H1 (cell line): ENCODE data around the gene ADCK1. TPM values are rescaled to one million over a fixed set of nuclear protein-coding genes. Genes with fewer than 3 reads are reported as not detected.

Experiments
- CTCF ChIP-seq, 3 experiments: IDR thresholded peaks; 1 replicate in 2 of 3; 2 replicates in 1 of 3; pipeline versions ENCODE4 v1.5.1 to v1.6.1; 2011; ENCODE audit warnings: low read length in 3 of 3, mild to moderate bottlenecking in 3 of 3, inconsistent platforms in 2 of 3, low read depth in 1 of 3, moderate library complexity in 1 of 3; ENCODE audit not compliant: insufficient read depth in 1 of 3; ENCODE audit errors: control extremely low read depth in 1 of 3
- polyA plus RNA-seq, 7 experiments: library from polyadenylated mRNA; depleted of rRNA in 3 of 7; stranded (reverse) in 5 of 7; unstranded in 2 of 7; fragments of >200 nt in 5 of 7; fragments of 200-250 nt in 2 of 7; gene quantifications; 1 replicate in 5 of 7; 2 replicates in 1 of 7; 4 replicates in 1 of 7; pipeline versions ENCODE4 v1.2.1 to v1.2.3, GENCODE V29; 2011 to 2013; ENCODE audit warnings: missing spikeins in 2 of 7, mixed read lengths in 2 of 7
- total RNA-seq: library from RNA; stranded (reverse); fragmentation: NEBNext Ultra II Directional; extraction: Animal tissue kit (Norgen Biotek cat#: 25700); gene quantifications from 2 replicates; pipeline ENCODE4 v1.2.1, GENCODE V29; 2021

ADCK1 gene
- total and polyA plus RNA-seq, 2 of the 8 experiments (the other 6 are each of a cell fraction or from before 2014, with no cell fraction given), result 11.0 to 16.8 TPM

GRCh38 chr14:77800814-77801213 lies 905 bp downstream of the ADCK1 start (continued):
- TF ChIP-seq CTCF (IDR thresholded peaks at IDR 0.05; ENCODE audit: control extremely low read depth in 1 of 3, insufficient read depth in 1 of 3, low read depth in 1 of 3, low read length in 3 of 3), result no peak
- TF ChIP-seq, all 59 proteins: peak for 0
